ENCODE results near the gene ANAPC7.

The ANAPC7 gene

DNA sequence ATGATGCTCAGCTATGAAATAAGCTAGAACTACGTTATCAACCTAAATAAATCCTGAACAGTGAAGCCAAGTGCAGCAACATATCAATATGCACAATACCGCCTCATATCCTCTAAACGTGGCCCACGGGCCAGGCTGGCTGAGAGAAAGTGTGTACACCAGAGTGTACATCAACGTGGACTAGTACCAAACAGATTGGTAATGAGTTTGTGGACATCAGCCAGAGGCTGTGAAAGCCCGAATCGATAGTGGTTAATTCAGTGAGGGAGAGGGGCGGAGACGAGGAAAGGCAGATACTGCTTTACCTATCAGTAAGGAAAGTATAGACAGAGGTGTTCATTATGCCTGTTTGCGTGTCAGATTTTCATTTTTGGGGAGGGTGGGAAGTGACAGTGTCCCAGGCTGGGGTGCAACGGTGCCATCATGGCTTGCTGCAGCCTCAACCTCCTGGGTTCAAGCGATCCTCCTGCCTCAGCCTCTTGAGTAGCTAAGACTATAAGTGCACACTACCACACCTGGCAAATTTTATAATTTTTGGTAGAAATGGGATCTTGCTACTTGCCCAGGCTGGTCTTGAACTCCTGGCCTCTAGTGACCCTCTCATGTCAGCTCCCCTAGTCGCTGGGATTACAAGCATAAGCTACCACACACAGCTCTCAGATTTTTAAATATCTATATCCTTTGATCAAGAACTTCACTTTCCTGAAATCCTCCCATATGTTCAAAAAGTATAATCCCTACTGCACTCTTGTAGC is 50.1 kb downstream of the ANAPC7 start:
- no peak for DNase-seq (ENCODE audit: low spot score)
- TF ChIP-seq, protein P1, sequence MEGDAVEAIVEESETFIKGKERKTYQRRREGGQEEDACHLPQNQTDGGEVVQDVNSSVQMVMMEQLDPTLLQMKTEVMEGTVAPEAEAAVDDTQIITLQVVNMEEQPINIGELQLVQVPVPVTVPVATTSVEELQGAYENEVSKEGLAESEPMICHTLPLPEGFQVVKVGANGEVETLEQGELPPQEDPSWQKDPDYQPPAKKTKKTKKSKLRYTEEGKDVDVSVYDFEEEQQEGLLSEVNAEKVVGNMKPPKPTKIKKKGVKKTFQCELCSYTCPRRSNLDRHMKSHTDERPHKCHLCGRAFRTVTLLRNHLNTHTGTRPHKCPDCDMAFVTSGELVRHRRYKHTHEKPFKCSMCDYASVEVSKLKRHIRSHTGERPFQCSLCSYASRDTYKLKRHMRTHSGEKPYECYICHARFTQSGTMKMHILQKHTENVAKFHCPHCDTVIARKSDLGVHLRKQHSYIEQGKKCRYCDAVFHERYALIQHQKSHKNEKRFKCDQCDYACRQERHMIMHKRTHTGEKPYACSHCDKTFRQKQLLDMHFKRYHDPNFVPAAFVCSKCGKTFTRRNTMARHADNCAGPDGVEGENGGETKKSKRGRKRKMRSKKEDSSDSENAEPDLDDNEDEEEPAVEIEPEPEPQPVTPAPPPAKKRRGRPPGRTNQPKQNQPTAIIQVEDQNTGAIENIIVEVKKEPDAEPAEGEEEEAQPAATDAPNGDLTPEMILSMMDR (IDR thresholded peaks at IDR 0.05; ENCODE audit: borderline replicate concordance, control extremely low read depth, extremely low read depth, insufficient read depth, missing control alignments): no peak
- in situ Hi-C loops (cut with MboI; ENCODE audit: low sequenced_read_pairs, unreplicated experiment): no loop called here

DNA sequence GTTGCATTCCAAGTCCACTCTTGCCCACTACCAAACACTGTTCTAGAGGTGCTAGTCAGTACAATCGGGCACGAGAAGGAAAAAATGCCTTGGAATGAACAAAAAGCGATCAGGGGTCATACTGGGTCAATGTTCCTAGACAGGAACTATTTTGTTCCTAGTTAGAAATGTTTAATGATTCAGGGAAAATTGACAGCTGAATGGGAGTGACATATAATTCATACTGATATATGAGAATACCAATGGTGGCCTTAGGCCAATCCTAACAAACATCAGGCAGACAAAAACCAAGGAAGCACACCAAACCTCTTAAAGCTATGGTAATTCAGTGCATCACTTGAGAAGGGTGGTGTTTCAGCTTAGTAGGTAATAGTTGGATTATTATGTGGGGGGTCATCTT is 51.1 kb downstream of the ANAPC7 start:
- in situ Hi-C loops (cut with MboI; ENCODE audit: low sequenced_read_pairs, unreplicated experiment): no loop called here

DNA sequence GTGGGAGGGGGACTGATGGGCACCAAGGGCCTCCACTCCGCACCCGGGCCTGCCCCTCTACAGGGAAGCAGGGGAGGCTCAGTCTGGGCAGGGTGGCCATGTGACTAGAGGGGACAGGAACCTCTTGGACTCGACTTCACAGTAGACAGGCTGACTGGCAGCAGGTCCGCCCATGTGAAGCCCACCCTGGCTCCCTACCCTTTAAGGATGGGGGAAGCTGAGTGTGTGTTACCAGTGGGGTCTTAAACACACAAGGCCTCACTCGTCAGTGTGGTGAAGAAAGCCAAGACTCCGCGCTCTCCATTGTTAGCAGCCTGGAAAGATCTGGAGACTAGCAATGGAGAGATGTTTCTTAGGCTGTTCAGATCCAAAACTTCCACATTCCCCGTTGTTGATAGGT is 52.4 kb downstream of the ANAPC7 start:
- TF ChIP-seq, protein P1 (IDR thresholded peaks at IDR 0.05; ENCODE audit: borderline replicate concordance, control extremely low read depth, extremely low read depth, insufficient read depth, missing control alignments): no peak
- in situ Hi-C loops (cut with MboI; ENCODE audit: low sequenced_read_pairs, unreplicated experiment): no loop called here
- DNase-seq (ENCODE audit: low spot score): no peak

More for the DNA sequence above, 51.1 kb downstream of the ANAPC7 start:
- no peak for DNase-seq (ENCODE audit: low spot score)
- TF ChIP-seq, protein P1 (IDR thresholded peaks at IDR 0.05; ENCODE audit: borderline replicate concordance, control extremely low read depth, extremely low read depth, insufficient read depth, missing control alignments): no peak

DNA sequence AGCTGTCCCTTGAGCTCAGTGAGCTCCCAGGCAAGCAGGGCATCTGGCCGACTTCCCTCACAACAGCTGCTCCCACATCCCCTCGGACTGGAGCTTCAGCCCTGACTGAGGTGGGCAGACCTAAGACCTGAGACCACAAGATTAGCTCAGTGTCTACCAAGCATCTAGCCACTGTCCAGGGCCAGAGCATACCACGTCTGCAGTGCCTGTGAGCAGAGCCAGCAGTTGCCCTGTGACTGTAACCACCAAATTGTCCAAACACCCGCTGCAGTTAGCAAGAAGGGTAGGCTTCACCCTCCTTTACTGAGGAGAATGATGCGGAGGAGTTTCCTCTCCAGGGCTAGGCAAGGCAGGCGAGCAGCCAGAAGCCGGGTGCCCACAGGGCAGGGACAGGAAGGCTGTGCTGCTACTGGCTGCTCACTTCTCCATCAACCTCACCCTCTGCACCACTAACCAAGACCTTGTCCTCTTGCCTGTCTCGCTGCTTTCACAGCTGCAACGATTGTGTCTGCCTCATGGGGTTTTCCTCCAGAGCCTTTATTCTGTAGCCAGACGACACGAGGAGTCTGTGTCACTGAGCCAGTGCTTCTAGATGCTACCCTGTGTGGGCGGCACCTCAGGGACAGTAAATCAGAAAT is 53.9 kb downstream of the ANAPC7 start:
- TF ChIP-seq, protein P1 (IDR thresholded peaks at IDR 0.05; ENCODE audit: borderline replicate concordance, control extremely low read depth, extremely low read depth, insufficient read depth, missing control alignments): no peak
- peak; percentile 60 for DNase-seq (ENCODE audit: low spot score)
- in situ Hi-C loops (cut with MboI; ENCODE audit: low sequenced_read_pairs, unreplicated experiment): no loop called here

DNA sequence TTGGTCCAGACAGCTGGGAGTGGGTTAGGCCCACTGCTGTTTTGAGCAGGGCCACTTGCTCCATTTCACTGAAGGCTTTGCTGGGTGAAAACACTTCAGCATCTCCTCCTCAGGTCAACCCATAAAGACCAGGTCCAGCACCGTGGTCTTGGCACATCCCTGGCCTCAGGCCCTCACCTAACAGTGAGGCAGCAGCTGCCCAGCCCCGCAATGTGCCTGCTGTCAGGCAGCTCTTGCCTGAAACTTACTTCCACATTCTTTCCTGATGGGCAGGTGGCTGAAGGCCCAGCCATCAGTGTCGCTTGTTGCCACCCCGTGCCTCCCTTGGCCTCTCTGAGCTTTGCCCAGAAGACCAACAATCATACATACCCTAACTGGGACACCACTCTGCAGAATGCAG is 54.4 kb downstream of the ANAPC7 start:
- in situ Hi-C loops (cut with MboI; ENCODE audit: low sequenced_read_pairs, unreplicated experiment): no loop called here
- DNase-seq (ENCODE audit: low spot score): no peak

DNA sequence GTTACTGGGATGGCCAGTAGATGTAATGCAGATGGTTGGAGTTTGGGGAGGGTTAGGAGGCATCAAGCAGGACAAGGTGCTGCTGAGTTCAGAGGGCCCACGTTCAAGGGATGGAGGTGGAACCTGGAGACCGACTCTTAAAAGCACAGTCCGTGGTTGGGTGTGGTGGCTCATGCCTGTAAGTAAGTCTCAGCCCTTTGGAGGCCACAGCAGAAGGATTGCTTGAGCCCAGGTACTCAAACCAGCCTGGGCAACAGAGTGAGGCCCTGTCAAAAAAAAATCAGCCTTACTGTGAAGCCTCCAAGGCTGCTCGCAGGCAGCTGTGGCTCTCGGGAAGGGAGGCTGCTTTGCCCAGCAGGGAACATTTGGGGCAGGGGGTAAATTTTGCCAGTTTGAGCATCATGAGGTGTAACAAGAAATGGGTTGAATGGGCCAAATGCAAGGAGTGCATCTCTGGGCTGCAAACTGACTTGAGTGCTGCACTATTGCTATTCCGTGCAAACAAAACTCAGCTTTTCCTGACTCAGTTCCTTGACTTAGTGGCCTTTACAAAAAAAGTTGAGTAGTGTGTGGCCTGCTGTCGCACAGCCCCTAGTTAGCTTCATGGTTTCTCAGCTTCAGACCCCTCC is 55.0 kb downstream of the ANAPC7 start:
- TF ChIP-seq, protein P1 (IDR thresholded peaks at IDR 0.05; ENCODE audit: borderline replicate concordance, control extremely low read depth, extremely low read depth, insufficient read depth, missing control alignments): no peak
- in situ Hi-C loops (cut with MboI; ENCODE audit: low sequenced_read_pairs, unreplicated experiment): no loop called here
- DNase-seq (ENCODE audit: low spot score): no peak

More for the DNA sequence above, 54.4 kb downstream of the ANAPC7 start:
- TF ChIP-seq, protein P1 (IDR thresholded peaks at IDR 0.05; ENCODE audit: borderline replicate concordance, control extremely low read depth, extremely low read depth, insufficient read depth, missing control alignments): no peak

All from GM13976 (cell line).